Measurements from ENCODE around the gene STMN1. TPM values are rescaled to one million over a fixed set of nuclear protein-coding genes. Genes with fewer than 3 reads are reported as not detected.

STMN1 gene
- total and polyA plus RNA-seq, 10 of the 15 experiments (the other 5 are each of a cell fraction or from before 2014, with no cell fraction given) = 220 to 1,272 (median 603) TPM

GRCh38 chr1:25874209-25874608 lies 32.0 kb downstream of the STMN1 start:
- TF ChIP-seq SKIL (IDR thresholded peaks at IDR 0.05; ENCODE audit: low read depth, poor library complexity, severe bottlenecking) = no peak
- TF ChIP-seq ATF7 (IDR thresholded peaks at IDR 0.05; ENCODE audit: low read depth) = no peak
- no peak for TF ChIP-seq RELA (IDR thresholded peaks at IDR 0.05; ENCODE audit: borderline replicate concordance, partially characterized antibody)
- TF ChIP-seq STAT1 (conservative IDR thresholded peaks at IDR 0.05) = no peak
- TF ChIP-seq TAF1 (IDR thresholded peaks at IDR 0.05; ENCODE audit: borderline replicate concordance, low read depth, low read length) = no peak
- TF ChIP-seq SREBF1 (IDR thresholded peaks at IDR 0.05; ENCODE audit: low read length) = no peak
- TF ChIP-seq ZNF622 (IDR thresholded peaks at IDR 0.05) = no peak
- no peak for TF ChIP-seq SMAD5 (IDR thresholded peaks at IDR 0.05; ENCODE audit: low read depth)
- TF ChIP-seq ATF3 (IDR thresholded peaks at IDR 0.05; ENCODE audit: borderline replicate concordance, extremely low read depth, low read depth, low read length) = no peak
- TF ChIP-seq FOS (IDR thresholded peaks at IDR 0.05; ENCODE audit: borderline replicate concordance, extremely low read depth, insufficient read length) = no peak
- ChIA-PET CTCF (interaction anchor here (0.9 to 3.1 kb wide), 7 partner anchors 12 to 123 kb away, joined by 3 to 25 read pairs (median 6); partner anchors contain the start of gene PAFAH2), POLR2A (interaction anchor here (0.5 to 3.6 kb wide), 6 partner anchors 12 to 137 kb away, joined by 3 to 26 read pairs (median 5); partner anchors contain the start of genes AUNIP, MTFR1L and PAFAH2), SMC1A (ENCODE audit: uncharacterized antibody, unreplicated experiment) (interaction anchor here (0.8 to 1.7 kb wide), 9 partner anchors 10 to 123 kb away, joined by 3 to 8 read pairs (median 4); partner anchors contain the start of gene PAFAH2), RAD21 (ENCODE audit: unreplicated experiment) (interaction anchor here (0.5 to 2.0 kb wide), 5 partner anchors 21 to 123 kb away, joined by 3 to 13 read pairs (median 4); partner anchors contain the start of genes MTFR1L and PAFAH2)
- H3K4me2 ChIP-seq (ENCODE audit: control insufficient read depth, insufficient read depth) = peak overlapping the region; percentile 92
- no TSS peak for BruUV-seq (replicated peaks)
- no peaks in the 10 kb centered on the region for H3K36me3 ChIP-seq (ENCODE audit: control insufficient read depth in 2 of 2, insufficient read depth in 2 of 2, low read length in 1 of 2)
- DNase-seq (ENCODE audit: low read depth, low spot score) (no peak), ATAC-seq (no peak), FAIRE-seq (no peak)
- no peak overlapping the region for H2AFZ ChIP-seq (ENCODE audit: control insufficient read depth, low read depth, low read length)
- peaks cover 34% of the 10 kb centered on the region for H3K4me1 ChIP-seq (ENCODE audit: control insufficient read depth, insufficient read depth, low read length)
- 92% methylated on average over 3 of the region's 3 CpGs for WGBS (ENCODE audit: insufficient coverage, insufficient replicate concordance, low lambda C conversion rate, missing lambda C conversion rate)
- no peaks in the 10 kb centered on the region for H3K9me3 ChIP-seq (replicated peaks; ENCODE audit: control insufficient read depth, insufficient read depth, low read length)
- 0 out of 2 replicates have a peak overlapping the region, but pooled peaks have one; percentile 5 for H3K27ac ChIP-seq (ENCODE audit: control insufficient read depth, insufficient read depth)
- peak overlapping the region; percentile 76 for H3K9ac ChIP-seq (ENCODE audit: control insufficient read depth, insufficient read depth, low read length)
- in situ Hi-C loops (cut with MboI) = no loop called here
- intact Hi-C loops (cut with micrococcal nuclease; ENCODE audit: unreplicated experiment) = no loop called here
- peaks cover 9% of the 10 kb centered on the region for H3K79me2 ChIP-seq (ENCODE audit: control insufficient read depth, insufficient read depth, low read length)
- H3K4me3 ChIP-seq = peak overlapping the region; percentile 76
- no peaks in the 10 kb centered on the region for H4K20me1 ChIP-seq (ENCODE audit: control insufficient read depth, insufficient read depth)
- no peaks in the 10 kb centered on the region; a peak in 1 of 4 replicates for H3K27me3 ChIP-seq (replicated peaks in 1 of 2; ENCODE audit: control insufficient read depth in 2 of 2, insufficient read depth in 2 of 2, low read length in 1 of 2)
